Upper lobe of left lung (tissue), 6 donors: ENCODE results near the gene C15orf40. TPM values are rescaled to one million over a fixed set of nuclear protein-coding genes. Genes with fewer than 3 reads are reported as not detected.

ENCODE experiments used
- ATAC-seq, 2 donors: fragments of 200-7000 bp; cut with Tn5 transposase; one replicate each; pipeline ENCODE4 v1.9.1; 2022; ENCODE audit warnings: mild to moderate bottlenecking in 2 of 2, moderate library complexity in 2 of 2; ENCODE audit not compliant: low FRiP score in 2 of 2
- DNase-seq, 2 donors: peaks; one replicate each; pipeline ENCODE4 v3.0.0-alpha.2; 2019 to 2020
- H3K27ac ChIP-seq, 4 donors: fragments of 200-600 bp; sonication (generic); one replicate each; pipeline ENCODE4 v1.5.1; 2016 to 2019
- H3K27me3 ChIP-seq, 4 donors: fragments of 200-600 bp; sonication (generic); one replicate each; pipeline ENCODE4 v1.5.1; 2017 to 2019
- H3K36me3 ChIP-seq, 4 donors: fragments of 200-600 bp; sonication (generic); one replicate each; pipeline ENCODE4 v1.5.1; 2016 to 2019
- H3K4me1 ChIP-seq, 4 donors: fragments of 200-600 bp; sonication (generic); one replicate each; pipeline ENCODE4 v1.5.1; 2018 to 2019
- H3K4me3 ChIP-seq, 4 donors: fragments of 200-600 bp; sonication (generic); one replicate each; pipeline ENCODE4 v1.5.1; 2017 to 2019; ENCODE audit warnings: mild to moderate bottlenecking in 2 of 4, moderate library complexity in 1 of 4
- H3K9me3 ChIP-seq, 4 donors: fragments of 200-600 bp; sonication (generic); one replicate each; pipeline ENCODE4 v1.5.1; 2018 to 2019
- EP300 ChIP-seq, 4 donors: sonication (generic); formaldehyde crosslinking; IDR thresholded peaks; one replicate each; pipeline ENCODE4 v1.5.1; 2017; ENCODE audit warnings: antibody characterized with exemption in 4 of 4, control low read depth in 2 of 4
- POLR2A ChIP-seq, 4 donors: fragments of 450-650 bp; IDR thresholded peaks; one replicate each; pipeline ENCODE4 v1.5.1; 2016 to 2017; ENCODE audit warnings: antibody characterized with exemption in 4 of 4, mild to moderate bottlenecking in 2 of 4
- POLR2AphosphoS5 ChIP-seq, 2 donors: sonication (generic); formaldehyde crosslinking; IDR thresholded peaks; one replicate each; pipeline ENCODE4 v1.5.1; 2017; ENCODE audit warnings: antibody characterized with exemption in 2 of 2
- WGBS, 2 donors: methylation state at CpG; one replicate each; pipeline ENCODE4 v1.1.5; 2017 to 2018; 5-methylcytosine and 5-hydroxymethylcytosine counted together
- total RNA-seq, 6 donors: library from RNA; depleted of rRNA in 4 of 6; stranded (reverse); fragments of >200 nt in 4 of 6; gene quantifications; one replicate each; pipeline versions ENCODE4 v1.1.0 to v1.2.1, GENCODE V29; 2016 to 2021
- TF ChIP-seq, protein P1 (sequence below), 6 experiments: fragments of 450-650 bp in 4 of 6; fragments of 200-600 bp in 2 of 6; sonication (generic) in 2 of 6; IDR thresholded peaks; one replicate each; pipeline ENCODE4 v1.5.1; 2016 to 2019; ENCODE audit warnings: antibody characterized with exemption in 6 of 6
- donor health status: DM: no; HTN: no; CAD: no; lungs with moderate emphysema.
- donor health status: DM: no; HTN: yes; CAD: no; lungs with severe emphysema.

The C15orf40 gene
- total RNA-seq, 6 donors from 2014 or later, result 8.6 to 27.5 (median 16.8) TPM

DNA sequence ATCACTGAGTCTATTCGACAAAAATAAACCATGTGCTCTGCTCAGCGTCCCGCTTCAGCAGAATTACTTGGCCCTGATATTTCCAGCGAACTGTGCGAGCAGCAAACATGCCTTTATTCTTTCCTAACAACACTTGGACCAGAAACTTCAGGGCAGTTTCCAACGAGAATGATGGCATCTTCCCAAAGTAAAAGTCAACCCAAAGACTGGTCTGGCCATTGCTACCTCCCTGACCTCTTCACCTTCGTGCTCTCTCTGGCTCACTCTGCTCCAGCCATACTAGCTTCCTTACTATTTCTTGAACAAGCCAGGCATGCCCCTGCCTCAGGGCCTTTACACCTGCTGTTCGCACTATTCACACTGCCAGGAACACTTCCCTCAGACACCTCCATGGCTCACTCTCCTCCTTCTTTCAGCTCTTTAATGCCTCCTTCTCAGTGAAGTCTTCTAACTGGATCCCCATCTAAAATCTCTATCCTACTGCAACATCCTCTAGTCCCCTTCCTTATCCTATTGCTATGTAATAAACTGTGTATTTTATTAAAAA is 65.2 kb downstream of the C15orf40 start:
- no peak overlapping the region for H3K27ac ChIP-seq
- DNase-seq (no peak), ATAC-seq (no peak)
- H3K9me3 ChIP-seq, result no peaks in the 10 kb centered on the region
- no peaks in the 10 kb centered on the region for H3K36me3 ChIP-seq
- H3K27me3 ChIP-seq, result no peaks in the 10 kb centered on the region
- WGBS, 2 donors, result 85 to 87% methylated on average over 8 of the region's 8 CpGs
- peaks cover 0 to 10% (median 2%) of the 10 kb centered on the region in 4 donors for H3K4me1 ChIP-seq
- H3K4me3 ChIP-seq, result no peak overlapping the region
- TF ChIP-seq EP300 (IDR thresholded peaks at IDR 0.05) (no peak), POLR2AphosphoS5 (IDR thresholded peaks at IDR 0.05) (no peak), POLR2A (IDR thresholded peaks at IDR 0.05) (no peak)
- TF ChIP-seq, protein P1, sequence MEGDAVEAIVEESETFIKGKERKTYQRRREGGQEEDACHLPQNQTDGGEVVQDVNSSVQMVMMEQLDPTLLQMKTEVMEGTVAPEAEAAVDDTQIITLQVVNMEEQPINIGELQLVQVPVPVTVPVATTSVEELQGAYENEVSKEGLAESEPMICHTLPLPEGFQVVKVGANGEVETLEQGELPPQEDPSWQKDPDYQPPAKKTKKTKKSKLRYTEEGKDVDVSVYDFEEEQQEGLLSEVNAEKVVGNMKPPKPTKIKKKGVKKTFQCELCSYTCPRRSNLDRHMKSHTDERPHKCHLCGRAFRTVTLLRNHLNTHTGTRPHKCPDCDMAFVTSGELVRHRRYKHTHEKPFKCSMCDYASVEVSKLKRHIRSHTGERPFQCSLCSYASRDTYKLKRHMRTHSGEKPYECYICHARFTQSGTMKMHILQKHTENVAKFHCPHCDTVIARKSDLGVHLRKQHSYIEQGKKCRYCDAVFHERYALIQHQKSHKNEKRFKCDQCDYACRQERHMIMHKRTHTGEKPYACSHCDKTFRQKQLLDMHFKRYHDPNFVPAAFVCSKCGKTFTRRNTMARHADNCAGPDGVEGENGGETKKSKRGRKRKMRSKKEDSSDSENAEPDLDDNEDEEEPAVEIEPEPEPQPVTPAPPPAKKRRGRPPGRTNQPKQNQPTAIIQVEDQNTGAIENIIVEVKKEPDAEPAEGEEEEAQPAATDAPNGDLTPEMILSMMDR (IDR thresholded peaks at IDR 0.05), result no peak

GRCh38 chr15:82945326-82945725 is 66.1 kb downstream of the C15orf40 start:
- H3K36me3 ChIP-seq, result no peaks in the 10 kb centered on the region
- H3K4me3 ChIP-seq, result no peak overlapping the region
- no peaks in the 10 kb centered on the region for H3K27me3 ChIP-seq
- TF ChIP-seq EP300 (IDR thresholded peaks at IDR 0.05) (no peak), POLR2AphosphoS5 (IDR thresholded peaks at IDR 0.05) (no peak), POLR2A (IDR thresholded peaks at IDR 0.05) (no peak)
- TF ChIP-seq, protein P1 (IDR thresholded peaks at IDR 0.05), result no peak
- ATAC-seq (no peak), DNase-seq (no peak)
- H3K4me1 ChIP-seq, result peaks cover 0 to 10% (median 0%) of the 10 kb centered on the region in 4 donors
- 77 to 87% methylated on average over 5 of the region's 5 CpGs for WGBS, 2 donors
- H3K27ac ChIP-seq, result no peak overlapping the region
- H3K9me3 ChIP-seq, result no peaks in the 10 kb centered on the region

DNA sequence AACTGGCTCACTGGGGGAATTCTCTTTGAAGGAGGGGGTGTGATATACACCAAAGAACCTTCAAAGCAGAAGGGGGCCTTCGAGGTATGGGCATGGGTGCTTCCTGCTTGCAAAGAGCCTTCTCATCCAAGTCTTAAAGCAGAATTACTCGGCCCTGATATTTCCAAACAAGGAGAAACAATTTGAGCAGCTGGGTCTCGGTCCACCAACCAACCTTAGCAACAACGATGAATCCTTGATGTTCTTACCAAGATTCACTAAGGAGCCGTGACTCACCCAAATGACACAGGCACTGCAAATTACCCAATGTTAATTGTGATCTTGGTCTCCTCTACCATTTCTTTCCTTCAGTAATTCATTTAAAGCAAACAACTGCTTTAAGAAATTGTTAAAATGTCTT is 66.6 kb downstream of the C15orf40 start:
- DNase-seq (no peak), ATAC-seq (no peak)
- TF ChIP-seq, protein P1 (IDR thresholded peaks at IDR 0.05), result no peak
- no peak for TF ChIP-seq POLR2A (IDR thresholded peaks at IDR 0.05)
- no peak for TF ChIP-seq EP300 (IDR thresholded peaks at IDR 0.05)
- TF ChIP-seq POLR2AphosphoS5 (IDR thresholded peaks at IDR 0.05), result no peak
- peaks cover 0 to 10% (median 0%) of the 10 kb centered on the region in 4 donors for H3K4me1 ChIP-seq
- no peak overlapping the region for H3K4me3 ChIP-seq
- no peaks in the 10 kb centered on the region for H3K36me3 ChIP-seq
- H3K27me3 ChIP-seq, result no peaks in the 10 kb centered on the region
- H3K9me3 ChIP-seq, result no peaks in the 10 kb centered on the region
- 59 to 66% methylated on average over 5 of the region's 5 CpGs for WGBS, 2 donors
- H3K27ac ChIP-seq, result no peak overlapping the region

DNA sequence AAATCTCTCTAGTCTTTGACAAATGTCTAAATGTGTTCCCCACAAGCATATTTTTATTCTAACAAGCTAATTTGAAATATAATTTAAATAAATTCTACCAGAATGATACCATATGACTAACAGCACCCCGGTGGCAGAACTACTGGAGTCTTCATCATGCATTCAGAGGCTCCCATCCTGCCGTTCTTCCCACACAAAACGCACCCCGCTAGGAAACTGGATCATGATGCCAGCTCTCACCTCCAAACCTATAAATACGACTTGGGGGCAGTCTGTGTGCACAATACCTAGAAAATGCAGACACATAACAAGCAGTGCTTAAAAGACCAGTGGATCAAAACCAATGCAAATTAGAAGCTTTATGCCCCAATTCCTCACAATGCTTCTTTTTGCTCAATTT is 67.4 kb downstream of the C15orf40 start:
- TF ChIP-seq POLR2AphosphoS5 (IDR thresholded peaks at IDR 0.05), result no peak
- TF ChIP-seq, protein P1 (IDR thresholded peaks at IDR 0.05), result no peak
- no peak for TF ChIP-seq EP300 (IDR thresholded peaks at IDR 0.05)
- no peak for TF ChIP-seq POLR2A (IDR thresholded peaks at IDR 0.05)
- Histone ChIP-seq H3K4me1 (peaks cover 0 to 9% (median 0%) of the 10 kb centered on the region in 4 donors), H3K27me3 (no peaks in the 10 kb centered on the region), H3K36me3 (no peaks in the 10 kb centered on the region), H3K4me3 (no peak overlapping the region), H3K9me3 (no peaks in the 10 kb centered on the region), H3K27ac (no peak overlapping the region)
- ATAC-seq, result no peak
- DNase-seq, result no peak
- WGBS, 2 donors, result 82 to 85% methylated on average over 5 of the region's 5 CpGs

- Histone ChIP-seq H3K36me3 (no peaks in the 10 kb centered on the region), H3K4me1 (peaks cover 0 to 8% (median 0%) of the 10 kb centered on the region in 4 donors), H3K27ac (no peak overlapping the region), H3K27me3 (no peaks in the 10 kb centered on the region), H3K9me3 (no peaks in the 10 kb centered on the region), H3K4me3 (no peak overlapping the region)
- no peak for DNase-seq
- no peak for ATAC-seq
- no peak for TF ChIP-seq POLR2AphosphoS5 (IDR thresholded peaks at IDR 0.05)
- TF ChIP-seq, protein P1 (IDR thresholded peaks at IDR 0.05), result no peak
- TF ChIP-seq POLR2A (IDR thresholded peaks at IDR 0.05), result no peak
- TF ChIP-seq EP300 (IDR thresholded peaks at IDR 0.05), result no peak
- 71 to 84% methylated on average over 3 of the region's 3 CpGs for WGBS, 2 donors
Observed at GRCh38 chr15:82943176-82943575, 68.3 kb downstream of the C15orf40 start.
